OCI-LY7 (cell line): Measurements from ENCODE around the gene AK9. TPM values are rescaled to one million over a fixed set of nuclear protein-coding genes. Genes with fewer than 3 reads are reported as not detected.
"Not testable (repeated sequence)": the region's sequence is repeated elsewhere in the genome, so short reads cannot be mapped to it uniquely, and the experiment has no call there.

Experiments used
- BruUV-seq: library from RNA; stranded (reverse); fragments of 400-500 nt; replicated peaks from 2 replicates; lab custom pipeline; 2021; lab: Mats Ljungman, UMichigan
- CTCF ChIA-PET: fragments of 300-600 bp; sonication (Branson Sonifier 250); formaldehyde crosslinking; loops from one replicate; lab custom pipeline; 2022; ENCODE audit warnings: antibody characterized with exemption; ENCODE audit not compliant: unreplicated experiment; lab: Charles Lee
- POLR2A ChIA-PET: fragments of 300-600 bp; sonication (Branson Sonifier 250); formaldehyde crosslinking; loops from one replicate; lab custom pipeline; 2022; ENCODE audit warnings: antibody characterized with exemption; lab: Charles Lee
- DNase-seq: peaks from one replicate; pipeline ENCODE4 v3.0.0-alpha.2; 2015; ENCODE audit warnings: low spot score
- H2AFZ ChIP-seq: fragments of 200-600 bp; sonication (generic), shearing (Covaris generic); 2 replicates; pipeline ENCODE4 v1.6.1; 2014; ENCODE audit warnings: mild to moderate bottlenecking, antibody characterized with exemption, low read length, moderate library complexity
- H3K27ac ChIP-seq: fragments of 200-600 bp; sonication (generic); 2 replicates; pipeline ENCODE4 v1.5.1; 2014; ENCODE audit warnings: mixed run types, low read depth, mild to moderate bottlenecking, moderate library complexity, low read length, inconsistent platforms; ENCODE audit not compliant: poor library complexity, severe bottlenecking
- H3K36me3 ChIP-seq: fragments of 200-600 bp; sonication (generic); 2 replicates; pipeline ENCODE4 v1.6.1; 2014; ENCODE audit warnings: mild to moderate bottlenecking, antibody characterized with exemption, low read length, moderate library complexity, mixed read lengths; ENCODE audit not compliant: insufficient read depth
- H3K4me1 ChIP-seq: fragments of 200-600 bp; sonication (generic); 2 replicates; pipeline ENCODE4 v1.5.1; 2014; ENCODE audit warnings: mild to moderate bottlenecking, low read length; ENCODE audit not compliant: insufficient read depth, poor library complexity, severe bottlenecking
- H3K4me2 ChIP-seq: fragments of 200-600 bp; sonication (generic); 2 replicates; pipeline ENCODE4 v1.6.1; 2014; ENCODE audit warnings: mild to moderate bottlenecking, low read length
- H3K4me3 ChIP-seq: fragments of 200-600 bp; sonication (generic); 2 replicates; pipeline ENCODE4 v1.5.1; 2014; ENCODE audit warnings: mild to moderate bottlenecking, low read depth, low read length; ENCODE audit not compliant: poor library complexity, severe bottlenecking
- H3K79me2 ChIP-seq: fragments of 200-600 bp; sonication (generic); 2 replicates; pipeline ENCODE4 v1.6.1; 2016; ENCODE audit warnings: low read depth, mild to moderate bottlenecking, low read length, moderate library complexity, mixed read lengths; ENCODE audit not compliant: insufficient read depth
- H3K9me2 ChIP-seq: fragments of 200-600 bp; sonication (generic); 2 replicates; pipeline ENCODE4 v1.6.1; 2016; ENCODE audit warnings: mild to moderate bottlenecking, low read length, mixed read lengths; ENCODE audit not compliant: insufficient read depth
- H3K9me3 ChIP-seq: fragments of 200-600 bp; sonication (generic); 2 replicates; pipeline ENCODE4 v1.6.1; 2014; ENCODE audit warnings: mild to moderate bottlenecking, mixed run types, low read length, mixed read lengths
- H4K20me1 ChIP-seq: fragments of 200-600 bp; sonication (generic); 2 replicates; pipeline ENCODE4 v1.6.1; 2014; ENCODE audit warnings: mild to moderate bottlenecking, antibody characterized with exemption, low read length, moderate library complexity, mixed read lengths; ENCODE audit not compliant: insufficient read depth
- EZH2phosphoT487 ChIP-seq: fragments of 200-600 bp; sonication (generic); IDR thresholded peaks from 2 replicates; pipeline ENCODE4 v1.6.1; 2018; ENCODE audit warnings: low read depth, borderline replicate concordance, mild to moderate bottlenecking, mixed run types, antibody characterized with exemption, low read length, moderate library complexity, mixed read lengths
- intact Hi-C: fragments of 100-400 bp; cut with micrococcal nuclease; formaldehyde crosslinking; loops from one replicate; pipeline ENCODE4 v1.10.0; 2022; ENCODE audit not compliant: unreplicated experiment
- total RNA-seq, 2 experiments: library from RNA; depleted of rRNA in 1 of 2; stranded (reverse); fragments of >200 nt in 1 of 2; shearing (Covaris generic) in 1 of 2; gene quantifications; 2 replicates each; pipeline ENCODE4 v1.2.3, GENCODE V29; 2014 to 2022
- TF ChIP-seq, protein P1 (sequence below): fragments of 200-600 bp; sonication (generic); conservative IDR thresholded peaks from 2 replicates; pipeline ENCODE4 v1.5.1; 2014; ENCODE audit warnings: mild to moderate bottlenecking, antibody characterized with exemption, low read length, moderate library complexity, mixed read lengths

The AK9 gene
- total RNA-seq, 2 experiments from 2014 or later = 4.9 to 6.7 TPM

GRCh38 chr6:109579361-109579760 is 111.6 kb downstream of the AK9 start:
- TF ChIP-seq EZH2phosphoT487 = no peak
- TF ChIP-seq, protein P1, sequence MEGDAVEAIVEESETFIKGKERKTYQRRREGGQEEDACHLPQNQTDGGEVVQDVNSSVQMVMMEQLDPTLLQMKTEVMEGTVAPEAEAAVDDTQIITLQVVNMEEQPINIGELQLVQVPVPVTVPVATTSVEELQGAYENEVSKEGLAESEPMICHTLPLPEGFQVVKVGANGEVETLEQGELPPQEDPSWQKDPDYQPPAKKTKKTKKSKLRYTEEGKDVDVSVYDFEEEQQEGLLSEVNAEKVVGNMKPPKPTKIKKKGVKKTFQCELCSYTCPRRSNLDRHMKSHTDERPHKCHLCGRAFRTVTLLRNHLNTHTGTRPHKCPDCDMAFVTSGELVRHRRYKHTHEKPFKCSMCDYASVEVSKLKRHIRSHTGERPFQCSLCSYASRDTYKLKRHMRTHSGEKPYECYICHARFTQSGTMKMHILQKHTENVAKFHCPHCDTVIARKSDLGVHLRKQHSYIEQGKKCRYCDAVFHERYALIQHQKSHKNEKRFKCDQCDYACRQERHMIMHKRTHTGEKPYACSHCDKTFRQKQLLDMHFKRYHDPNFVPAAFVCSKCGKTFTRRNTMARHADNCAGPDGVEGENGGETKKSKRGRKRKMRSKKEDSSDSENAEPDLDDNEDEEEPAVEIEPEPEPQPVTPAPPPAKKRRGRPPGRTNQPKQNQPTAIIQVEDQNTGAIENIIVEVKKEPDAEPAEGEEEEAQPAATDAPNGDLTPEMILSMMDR = no peak
- Histone ChIP-seq H3K9me3 (no peaks in the 10 kb centered on the region), H4K20me1 (no peaks in the 10 kb centered on the region), H3K4me2 (no peak overlapping the region), H3K4me3 (no peak overlapping the region), H3K9me2 (no peaks in the 10 kb centered on the region), H2AFZ (no peak overlapping the region), H3K27ac (no peak overlapping the region), H3K4me1 (no peaks in the 10 kb centered on the region), H3K79me2 (no peaks in the 10 kb centered on the region), H3K36me3 (no peaks in the 10 kb centered on the region)
- ChIA-PET CTCF (no interaction called here), POLR2A (no interaction called here)
- no peak for DNase-seq
- BruUV-seq = no TSS peak
- intact Hi-C loops = no loop called here

DNA sequence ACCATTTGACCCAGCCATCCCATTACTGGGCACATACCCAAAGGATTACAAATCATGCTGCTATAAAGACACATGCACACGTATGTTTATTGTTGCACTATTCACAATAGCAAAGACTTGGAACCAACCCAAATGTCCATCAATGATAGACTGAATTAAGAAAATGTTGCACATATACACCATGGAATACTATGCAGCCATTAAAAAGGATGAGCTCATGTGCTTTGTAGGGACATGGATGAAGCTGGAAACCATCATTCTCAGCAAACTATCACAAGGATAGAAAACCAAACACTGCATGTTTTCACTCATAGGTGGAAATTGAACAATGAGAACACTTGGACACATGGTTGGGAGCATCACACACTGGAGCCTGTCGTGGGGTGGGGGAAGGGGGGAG is 121.1 kb downstream of the AK9 start:
- H3K9me2 ChIP-seq, BruUV-seq, H3K79me2 ChIP-seq, DNase-seq, H3K9me3 ChIP-seq, H4K20me1 ChIP-seq, H2AFZ ChIP-seq, POLR2A ChIA-PET, H3K4me2 ChIP-seq, H3K36me3 ChIP-seq, H3K27ac ChIP-seq, H3K4me1 ChIP-seq, intact Hi-C loops, H3K4me3 ChIP-seq, CTCF ChIA-PET: not testable (repeated sequence)

- no peaks in the 10 kb centered on the region; the same call in 1 of the 2 replicates for H3K9me2 ChIP-seq
- ChIA-PET CTCF (no interaction called here), POLR2A (no interaction called here)
- H2AFZ ChIP-seq = no peak overlapping the region
- BruUV-seq = no TSS peak
- no peaks in the 10 kb centered on the region for H3K79me2 ChIP-seq
- no peak overlapping the region for H3K27ac ChIP-seq
- intact Hi-C loops = no loop called here
- DNase-seq = no peak
- H3K36me3 ChIP-seq = no peaks in the 10 kb centered on the region
- H3K4me1 ChIP-seq = no peaks in the 10 kb centered on the region
- H3K9me3 ChIP-seq = no peaks in the 10 kb centered on the region
- no peak overlapping the region for H3K4me3 ChIP-seq
- H4K20me1 ChIP-seq = no peaks in the 10 kb centered on the region
- H3K4me2 ChIP-seq = no peak overlapping the region
- TF ChIP-seq, protein P1 = no peak
- no peak for TF ChIP-seq EZH2phosphoT487
Measured at GRCh38 chr6:109561844-109562243, 129.2 kb downstream of the AK9 start.
